Retinal pigment epithelial cell (primary cell): ENCODE measurements around the gene MACF1.

Source experiments
- DNase-seq: peaks from one replicate; pipeline ENCODE4 v3.0.0-alpha.2; 2010; ENCODE audit warnings: low read depth
- H3K4me3 ChIP-seq: 2 replicates; pipeline ENCODE4 v1.5.1; 2011; ENCODE audit warnings: mild to moderate bottlenecking, low read length, control low read depth, moderate library complexity
- TF ChIP-seq, protein P1 (sequence below): conservative IDR thresholded peaks from 2 replicates; pipeline ENCODE4 v1.5.1; 2011; ENCODE audit warnings: low read depth, low read length, control low read depth, inconsistent platforms

Gene MACF1

DNA sequence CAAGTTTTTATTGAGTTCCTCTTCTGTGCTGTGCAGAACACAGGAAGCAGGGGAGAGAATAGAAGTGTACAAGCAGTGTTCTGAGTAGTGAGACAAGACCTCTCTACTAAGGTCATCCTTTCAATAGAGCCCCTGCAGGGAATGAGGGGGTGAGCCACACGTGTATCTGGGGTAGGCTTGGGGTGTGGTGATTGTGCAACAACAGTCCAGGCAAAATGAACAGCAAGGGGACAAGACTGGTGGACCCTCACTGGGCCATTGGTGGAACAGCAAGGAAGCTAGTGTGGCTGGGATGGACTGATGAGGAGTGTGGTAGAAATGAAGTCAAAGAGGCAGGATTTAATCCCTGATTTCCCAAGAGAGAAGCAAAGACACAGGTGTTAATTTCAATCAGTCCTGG is 278.8 kb downstream of the MACF1 start:
- no peak overlapping the region for H3K4me3 ChIP-seq
- DNase-seq = no peak
- TF ChIP-seq, protein P1, sequence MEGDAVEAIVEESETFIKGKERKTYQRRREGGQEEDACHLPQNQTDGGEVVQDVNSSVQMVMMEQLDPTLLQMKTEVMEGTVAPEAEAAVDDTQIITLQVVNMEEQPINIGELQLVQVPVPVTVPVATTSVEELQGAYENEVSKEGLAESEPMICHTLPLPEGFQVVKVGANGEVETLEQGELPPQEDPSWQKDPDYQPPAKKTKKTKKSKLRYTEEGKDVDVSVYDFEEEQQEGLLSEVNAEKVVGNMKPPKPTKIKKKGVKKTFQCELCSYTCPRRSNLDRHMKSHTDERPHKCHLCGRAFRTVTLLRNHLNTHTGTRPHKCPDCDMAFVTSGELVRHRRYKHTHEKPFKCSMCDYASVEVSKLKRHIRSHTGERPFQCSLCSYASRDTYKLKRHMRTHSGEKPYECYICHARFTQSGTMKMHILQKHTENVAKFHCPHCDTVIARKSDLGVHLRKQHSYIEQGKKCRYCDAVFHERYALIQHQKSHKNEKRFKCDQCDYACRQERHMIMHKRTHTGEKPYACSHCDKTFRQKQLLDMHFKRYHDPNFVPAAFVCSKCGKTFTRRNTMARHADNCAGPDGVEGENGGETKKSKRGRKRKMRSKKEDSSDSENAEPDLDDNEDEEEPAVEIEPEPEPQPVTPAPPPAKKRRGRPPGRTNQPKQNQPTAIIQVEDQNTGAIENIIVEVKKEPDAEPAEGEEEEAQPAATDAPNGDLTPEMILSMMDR = no peak

DNA sequence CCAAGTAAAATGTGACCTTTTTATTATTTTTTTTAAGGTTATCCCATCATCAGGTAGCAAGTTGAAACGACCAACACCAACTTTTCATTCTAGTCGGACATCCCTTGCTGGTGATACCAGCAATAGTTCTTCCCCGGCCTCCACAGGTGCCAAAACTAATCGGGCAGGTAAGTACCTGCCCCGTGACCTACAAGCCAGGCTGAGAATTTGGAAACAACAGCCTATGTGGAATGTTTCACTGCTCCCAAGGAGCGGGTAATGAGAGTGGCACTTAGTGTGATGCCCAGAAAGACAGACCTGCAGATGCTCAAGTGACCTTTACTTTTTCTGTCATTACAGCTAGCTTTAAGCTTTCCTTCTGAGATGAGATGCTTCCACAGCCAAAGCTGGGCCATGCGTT is 280.1 kb downstream of the MACF1 start:
- no peak overlapping the region for H3K4me3 ChIP-seq
- TF ChIP-seq, protein P1 = no peak
- DNase-seq = no peak

DNA sequence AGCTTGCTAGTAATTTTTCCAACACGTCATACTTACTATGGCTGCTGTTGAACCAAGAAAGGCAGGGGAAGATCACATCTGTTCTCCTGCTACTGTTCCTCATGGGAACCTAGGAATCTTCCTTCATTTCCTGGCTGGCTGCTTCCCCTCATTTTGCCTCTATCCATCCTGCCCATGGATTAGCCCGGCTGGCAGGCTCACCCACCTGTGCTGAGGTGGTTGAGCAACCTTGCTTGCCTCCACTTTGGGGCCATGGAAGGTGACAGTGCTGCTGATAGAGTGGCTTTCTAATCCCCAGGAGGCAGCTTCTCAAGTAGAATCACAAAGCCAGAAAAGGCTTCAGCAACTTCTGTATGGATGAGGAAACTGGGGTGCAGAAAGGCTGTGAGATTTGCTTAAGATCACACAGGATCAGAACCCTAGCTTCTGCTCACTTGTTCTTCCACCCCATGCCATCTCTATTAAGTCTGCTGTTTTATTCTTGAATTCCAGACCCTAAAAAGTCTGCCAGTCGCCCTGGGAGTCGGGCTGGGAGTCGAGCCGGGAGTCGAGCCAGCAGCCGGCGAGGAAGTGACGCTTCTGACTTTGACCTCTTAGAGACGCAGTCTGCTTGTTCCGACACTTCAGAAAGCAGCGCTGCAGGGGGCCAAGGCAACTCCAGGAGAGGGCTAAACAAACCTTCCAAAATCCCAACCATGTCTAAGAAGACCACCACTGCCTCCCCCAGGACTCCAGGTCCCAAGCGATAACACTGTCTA is 280.7 kb downstream of the MACF1 start:
- H3K4me3 ChIP-seq = no peak overlapping the region
- TF ChIP-seq, protein P1 = no peak
- DNase-seq = no peak

DNA sequence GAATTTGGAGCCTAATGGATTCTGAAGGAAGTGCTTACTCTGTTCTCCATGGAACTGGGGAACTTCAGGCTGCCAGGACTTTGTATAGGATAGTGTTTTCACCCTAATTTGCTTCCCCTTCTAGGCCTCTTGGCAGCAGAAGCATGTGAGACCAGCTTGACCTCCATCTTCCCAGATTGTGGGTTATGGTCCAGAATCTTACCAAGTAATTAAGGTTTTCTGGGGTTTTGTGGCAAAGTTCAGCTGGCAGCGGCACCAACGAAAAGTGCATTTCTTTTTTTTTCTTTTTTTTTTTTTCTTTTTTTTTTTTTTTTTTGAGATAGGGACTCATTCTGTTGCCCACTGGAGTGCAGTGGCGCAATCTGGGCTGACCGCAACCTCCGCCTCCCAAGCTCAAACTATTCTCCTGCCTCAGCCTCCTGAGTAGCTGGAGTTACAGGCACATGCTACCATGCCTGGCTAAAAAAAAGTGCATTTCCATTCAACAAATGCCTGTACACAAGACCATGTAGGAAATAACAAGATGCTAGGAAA is 283.6 kb downstream of the MACF1 start:
- no peak for DNase-seq
- no peak overlapping the region for H3K4me3 ChIP-seq
- TF ChIP-seq, protein P1 = no peak

DNA sequence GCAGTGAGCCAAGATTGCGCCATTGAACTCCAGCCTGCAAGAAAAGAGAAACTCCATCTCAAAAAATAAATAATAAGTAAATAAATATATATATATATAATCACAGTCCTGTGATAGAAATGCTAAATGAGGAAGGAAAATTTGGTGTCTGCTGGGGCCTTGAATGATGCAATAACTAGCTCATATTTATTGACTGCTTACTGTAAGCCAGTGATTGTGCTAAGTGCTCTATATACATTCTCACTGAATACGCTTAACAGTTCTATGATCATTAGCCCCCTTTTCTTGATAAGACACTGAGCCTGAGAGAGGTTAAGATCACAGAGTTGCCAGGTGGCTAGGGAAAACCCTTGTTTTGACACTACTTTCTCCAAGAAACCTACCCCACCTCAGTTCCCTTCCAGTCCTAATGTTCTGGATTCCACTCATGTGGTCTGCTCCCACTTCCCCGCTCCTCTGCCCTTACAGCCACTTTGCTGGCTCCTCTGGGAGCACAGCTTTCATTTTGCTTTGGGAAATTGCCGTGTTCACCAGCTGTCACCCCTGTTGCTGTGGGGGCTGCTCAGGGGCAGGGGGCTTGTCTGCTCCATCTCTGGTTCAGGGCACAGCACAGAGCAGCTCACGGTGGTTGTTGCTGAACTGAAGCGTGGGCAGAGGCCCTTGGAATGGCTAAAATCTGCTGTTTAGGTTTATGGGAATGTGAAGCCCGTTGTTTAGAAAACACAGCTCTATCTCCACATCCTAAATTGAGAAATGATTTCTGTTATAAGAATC is 284.5 kb downstream of the MACF1 start:
- TF ChIP-seq, protein P1 = no peak
- no peak for DNase-seq
- H3K4me3 ChIP-seq = no peak overlapping the region

DNA sequence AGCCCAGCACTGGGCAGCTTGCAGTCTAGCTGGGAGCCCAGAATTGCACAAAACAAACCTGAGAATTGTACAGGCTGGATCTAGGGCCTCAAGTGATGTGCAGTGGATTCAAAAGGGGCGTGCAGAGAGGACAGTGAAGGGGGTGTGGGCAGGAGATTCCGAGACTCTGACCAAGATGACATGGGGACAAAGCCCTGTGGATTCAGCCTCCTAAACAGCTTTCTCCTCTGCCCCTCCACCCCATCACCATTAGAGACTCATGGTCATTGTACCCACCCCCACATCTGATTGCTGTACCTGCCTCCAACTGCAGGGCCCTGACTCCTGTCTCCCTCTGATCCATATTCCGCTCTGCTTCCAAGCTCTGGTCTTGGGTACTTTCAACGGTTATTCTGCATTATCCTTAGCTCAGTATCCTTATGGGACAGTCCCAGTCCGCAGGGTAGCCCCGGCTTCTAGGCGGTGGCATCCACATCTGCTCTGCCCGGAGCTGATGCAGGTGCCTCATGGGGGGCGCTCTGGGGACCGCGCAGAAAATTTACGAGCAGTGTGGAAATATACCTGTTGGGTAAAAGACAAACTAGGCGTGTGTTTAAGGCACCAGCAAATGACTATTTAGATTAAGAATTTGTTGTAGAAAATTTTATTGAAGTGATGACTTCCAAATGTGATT is 285.2 kb downstream of the MACF1 start:
- no peak overlapping the region for H3K4me3 ChIP-seq
- TF ChIP-seq, protein P1 = no peak
- no peak for DNase-seq
